ENCODE results near the gene MFSD12. TPM values are rescaled to one million over a fixed set of nuclear protein-coding genes. Genes with fewer than 3 reads are reported as not detected.
"Not testable (repeated sequence)": the region's sequence is repeated elsewhere in the genome, so short reads cannot be mapped to it uniquely, and the experiment has no call there.

MFSD12 gene
- total RNA-seq, 4 donors from 2014 or later = 22.1 to 94.1 (median 42.2) TPM

DNA sequence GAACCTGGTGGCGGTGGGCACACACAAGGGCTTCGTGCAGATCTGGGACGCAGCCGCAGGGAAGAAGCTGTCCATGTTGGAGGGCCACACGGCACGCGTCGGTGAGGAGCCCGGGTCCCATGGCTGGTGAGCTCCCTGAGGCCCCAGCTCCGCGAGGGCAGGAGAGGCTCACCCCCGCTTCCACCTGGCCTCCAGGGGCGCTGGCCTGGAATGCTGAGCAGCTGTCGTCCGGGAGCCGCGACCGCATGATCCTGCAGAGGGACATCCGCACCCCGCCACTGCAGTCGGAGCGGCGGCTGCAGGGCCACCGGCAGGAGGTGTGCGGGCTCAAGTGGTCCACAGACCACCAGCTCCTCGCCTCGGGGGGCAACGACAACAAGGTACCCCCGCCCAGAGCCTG, 25.7 kb downstream of the MFSD12 start:
- no peak for TF ChIP-seq POLR2A (IDR thresholded peaks at IDR 0.05)
- TF ChIP-seq, protein P1, sequence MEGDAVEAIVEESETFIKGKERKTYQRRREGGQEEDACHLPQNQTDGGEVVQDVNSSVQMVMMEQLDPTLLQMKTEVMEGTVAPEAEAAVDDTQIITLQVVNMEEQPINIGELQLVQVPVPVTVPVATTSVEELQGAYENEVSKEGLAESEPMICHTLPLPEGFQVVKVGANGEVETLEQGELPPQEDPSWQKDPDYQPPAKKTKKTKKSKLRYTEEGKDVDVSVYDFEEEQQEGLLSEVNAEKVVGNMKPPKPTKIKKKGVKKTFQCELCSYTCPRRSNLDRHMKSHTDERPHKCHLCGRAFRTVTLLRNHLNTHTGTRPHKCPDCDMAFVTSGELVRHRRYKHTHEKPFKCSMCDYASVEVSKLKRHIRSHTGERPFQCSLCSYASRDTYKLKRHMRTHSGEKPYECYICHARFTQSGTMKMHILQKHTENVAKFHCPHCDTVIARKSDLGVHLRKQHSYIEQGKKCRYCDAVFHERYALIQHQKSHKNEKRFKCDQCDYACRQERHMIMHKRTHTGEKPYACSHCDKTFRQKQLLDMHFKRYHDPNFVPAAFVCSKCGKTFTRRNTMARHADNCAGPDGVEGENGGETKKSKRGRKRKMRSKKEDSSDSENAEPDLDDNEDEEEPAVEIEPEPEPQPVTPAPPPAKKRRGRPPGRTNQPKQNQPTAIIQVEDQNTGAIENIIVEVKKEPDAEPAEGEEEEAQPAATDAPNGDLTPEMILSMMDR (IDR thresholded peaks at IDR 0.05) = no peak
- no peak for TF ChIP-seq EP300 (IDR thresholded peaks at IDR 0.05)
- no peak for TF ChIP-seq POLR2AphosphoS5 (IDR thresholded peaks at IDR 0.05)
- Histone ChIP-seq H3K36me3 (peaks cover 0 to 82% of the 10 kb centered on the region in 2 donors), H3K9me3 (no peaks in the 10 kb centered on the region), H3K27me3 (no peaks in the 10 kb centered on the region), H3K4me3 (no peak overlapping the region), H3K4me1 (peaks cover 0 to 9% (median 0%) of the 10 kb centered on the region in 3 donors), H3K27ac (no peak overlapping the region)
- ATAC-seq = no peak
- no CpG with 5 or more reads among the region's 29 CpGs for WGBS, 2 donors (ENCODE audit: low coverage in 1 of 2)

DNA sequence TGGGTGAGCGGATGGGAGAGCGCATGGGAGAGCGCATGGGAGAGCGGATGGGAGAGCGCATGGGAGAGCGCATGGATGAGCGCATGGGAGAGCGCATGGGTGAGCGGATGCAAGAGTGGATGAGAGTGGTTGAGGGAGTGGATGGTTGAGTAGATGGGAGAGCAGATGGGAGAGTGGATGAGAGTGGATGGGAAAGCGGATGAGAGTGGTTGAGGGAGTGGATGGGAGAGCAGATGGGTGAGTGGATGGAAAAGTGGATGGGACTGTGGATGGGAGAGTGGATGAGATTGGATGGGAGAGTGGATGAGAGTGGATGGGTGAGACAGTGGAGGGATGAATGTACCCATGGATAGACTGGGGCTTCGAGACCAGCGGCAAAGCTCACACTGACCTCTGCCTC, 27.0 kb downstream of the MFSD12 start:
- WGBS, 2 donors (ENCODE audit: low coverage in 1 of 2) = 93 to 94% methylated on average over 10 to 12 of the region's 12 CpGs
- TF ChIP-seq POLR2AphosphoS5 (IDR thresholded peaks at IDR 0.05) = no peak
- no peak for TF ChIP-seq POLR2A (IDR thresholded peaks at IDR 0.05)
- TF ChIP-seq EP300 (IDR thresholded peaks at IDR 0.05) = no peak
- TF ChIP-seq, protein P1 (IDR thresholded peaks at IDR 0.05) = no peak

DNA sequence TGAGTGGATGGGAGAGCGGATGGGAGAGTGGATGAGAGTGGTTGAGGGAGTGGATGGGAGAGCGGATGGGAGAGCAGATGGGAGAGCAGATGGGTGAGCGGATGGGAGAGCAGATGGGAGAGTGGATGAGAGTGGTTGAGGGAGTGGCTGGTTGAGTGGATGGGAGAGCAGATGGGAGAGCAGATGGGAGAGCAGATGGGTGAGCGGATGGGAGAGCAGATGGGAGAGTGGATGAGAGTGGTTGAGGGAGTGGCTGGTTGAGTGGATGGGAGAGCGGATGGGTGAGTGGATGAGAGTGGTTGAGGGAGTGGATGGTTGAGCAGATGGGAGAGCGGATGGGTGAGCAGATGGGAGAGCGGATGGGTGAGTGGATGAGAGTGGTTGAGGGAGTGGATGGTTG, 28.1 kb downstream of the MFSD12 start:
- 89 to 93% methylated on average over 7 of the region's 7 CpGs for WGBS, 2 donors (ENCODE audit: low coverage in 1 of 2)
- not testable (repeated sequence) for ATAC-seq, H3K9me3 ChIP-seq, H3K27ac ChIP-seq, H3K27me3 ChIP-seq, H3K4me3 ChIP-seq, H3K4me1 ChIP-seq
- peaks cover 0 to 81% of the 10 kb centered on the region in 2 donors for H3K36me3 ChIP-seq

More for the DNA sequence above, 27.0 kb downstream of the MFSD12 start:
- Histone ChIP-seq H3K27me3 (no peaks in the 10 kb centered on the region), H3K4me3 (no peak overlapping the region), H3K27ac (no peak overlapping the region), H3K4me1 (no peaks in the 10 kb centered on the region), H3K36me3 (peaks cover 0 to 82% of the 10 kb centered on the region in 2 donors), H3K9me3 (no peaks in the 10 kb centered on the region)
- ATAC-seq = no peak

DNA sequence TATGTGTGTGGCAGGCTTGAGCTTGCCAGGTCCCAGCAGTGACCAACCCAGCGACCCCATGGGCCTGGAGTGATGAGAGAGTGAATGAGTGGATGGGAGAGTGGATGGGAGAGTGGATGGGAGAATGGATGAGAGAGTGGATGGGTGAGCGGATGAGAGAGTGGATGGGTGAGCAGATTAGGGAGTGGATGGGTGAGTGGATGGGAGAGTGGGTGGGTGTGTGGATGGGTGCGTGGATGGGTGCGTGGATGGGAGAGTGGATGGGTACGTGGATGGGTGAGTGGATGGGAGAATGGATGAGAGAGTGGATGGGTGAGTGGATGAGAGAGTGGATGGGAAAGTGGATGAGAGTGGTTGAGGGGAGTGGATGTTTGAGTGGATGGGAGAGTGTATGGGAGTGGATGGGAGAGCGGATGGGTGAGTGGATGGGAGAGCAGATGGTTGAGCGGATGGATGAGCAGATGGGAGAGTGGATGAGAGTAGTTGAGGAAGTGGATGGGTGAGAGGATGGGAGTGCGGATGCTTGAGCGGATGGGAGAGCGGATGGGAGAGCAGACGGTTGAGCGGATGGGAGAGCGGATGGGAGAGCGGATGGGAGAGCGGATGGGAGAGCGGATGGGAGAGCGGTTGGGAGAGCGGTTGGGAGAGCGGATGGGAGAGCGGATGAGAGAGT, 28.7 kb downstream of the MFSD12 start:
- ATAC-seq = no peak
- H3K4me3 ChIP-seq = no peak overlapping the region
- peaks cover 0 to 81% of the 10 kb centered on the region in 2 donors for H3K36me3 ChIP-seq
- 95 to 96% methylated on average over 18 to 19 of the region's 20 CpGs for WGBS, 2 donors (ENCODE audit: low coverage in 1 of 2)
- H3K9me3 ChIP-seq = no peaks in the 10 kb centered on the region
- no peaks in the 10 kb centered on the region for H3K4me1 ChIP-seq
- H3K27ac ChIP-seq = no peak overlapping the region
- H3K27me3 ChIP-seq = no peaks in the 10 kb centered on the region
- TF ChIP-seq, protein P1 (IDR thresholded peaks at IDR 0.05) = no peak
- TF ChIP-seq POLR2A (IDR thresholded peaks at IDR 0.05) = no peak
- TF ChIP-seq EP300 (IDR thresholded peaks at IDR 0.05) = no peak
- no peak for TF ChIP-seq POLR2AphosphoS5 (IDR thresholded peaks at IDR 0.05)

DNA sequence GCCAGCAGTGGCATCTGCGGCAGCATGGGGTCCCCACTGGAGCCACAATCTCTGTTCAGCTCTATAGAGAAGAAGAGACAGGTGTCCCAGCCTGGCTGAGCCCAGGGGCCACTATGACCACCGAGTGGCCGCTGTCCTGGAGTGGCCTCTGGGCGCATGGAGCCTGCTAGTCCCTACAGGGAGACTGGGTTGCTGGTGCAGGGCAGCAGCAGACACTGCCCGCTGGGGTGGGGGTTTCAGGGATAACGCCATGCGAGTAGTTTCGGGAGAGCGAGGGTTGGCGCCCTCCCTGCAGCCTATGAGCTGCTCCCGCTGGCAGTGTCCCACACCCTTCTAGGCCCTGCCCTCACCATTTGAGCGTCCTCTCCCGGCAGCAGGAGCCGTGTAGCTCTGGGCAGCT, 29.3 kb downstream of the MFSD12 start:
- Histone ChIP-seq H3K27ac (no peak overlapping the region), H3K4me1 (no peaks in the 10 kb centered on the region), H3K27me3 (no peaks in the 10 kb centered on the region), H3K4me3 (no peak overlapping the region), H3K36me3 (peaks cover 0 to 81% of the 10 kb centered on the region in 2 donors), H3K9me3 (no peaks in the 10 kb centered on the region)
- 70% methylated on average over 2 of the region's 14 CpGs; no CpG with 5 or more reads in 1 of the 2 donors for WGBS, 2 donors (ENCODE audit: low coverage in 1 of 2)
- no peak for ATAC-seq
- TF ChIP-seq EP300 (IDR thresholded peaks at IDR 0.05) (no peak), POLR2A (IDR thresholded peaks at IDR 0.05) (no peak), POLR2AphosphoS5 (IDR thresholded peaks at IDR 0.05) (no peak)
- TF ChIP-seq, protein P1 (IDR thresholded peaks at IDR 0.05) = no peak

Measured in gastroesophageal sphincter (tissue), 4 donors.